NCI-H345 treated with DMSO at 0.1 percent for 48 hours (cell line): Measurements from ENCODE around the gene NPIPA8.
"Not testable (repeated sequence)": the region's sequence is repeated elsewhere in the genome, so short reads cannot be mapped to it uniquely, and the experiment has no call there.

Source experiments
- DNase-seq: peaks from one replicate; lab custom pipeline; 2025; ENCODE audit not compliant: unreplicated experiment; lab: John Stamatoyannopoulos, UW

Gene NPIPA8

GRCh38 chr16:18280319-18280718 is 56.2 kb downstream of the NPIPA8 start:
- not testable (repeated sequence) for DNase-seq

DNA sequence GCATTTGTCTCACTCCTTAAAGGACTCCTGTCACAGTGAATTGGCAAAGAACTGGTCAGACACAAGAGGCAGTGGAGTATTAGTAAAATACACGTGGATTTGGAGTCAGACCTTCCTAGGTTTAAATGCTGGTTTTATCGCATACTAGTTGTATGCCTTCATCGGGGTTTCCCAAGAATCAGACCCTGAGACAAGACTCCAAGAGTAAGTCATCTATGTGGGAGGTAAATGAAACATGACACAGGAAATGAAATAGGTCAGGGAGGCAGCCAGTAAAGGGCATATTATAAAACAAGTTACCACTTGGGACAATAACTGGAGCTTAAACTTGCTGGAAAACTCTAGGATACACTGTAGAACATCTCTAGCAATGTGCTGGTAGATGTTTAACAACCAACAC is 59.8 kb downstream of the NPIPA8 start:
- not testable (repeated sequence) for DNase-seq

GRCh38 chr16:18270171-18270570 is 66.4 kb downstream of the NPIPA8 start:
- not testable (repeated sequence) for DNase-seq
